H1 (cell line): ENCODE data around the gene ABL2. TPM values are rescaled to one million over a fixed set of nuclear protein-coding genes. Genes with fewer than 3 reads are reported as not detected.
A peak's percentile ranks its signal among the peaks of the same experiment; 100 is the strongest.

Source experiments
- ATF3 ChIP-seq: IDR thresholded peaks from 2 replicates; pipeline ENCODE4 v1.6.1; 2011; ENCODE audit warnings: low read depth, mild to moderate bottlenecking, low read length; ENCODE audit not compliant: insufficient read depth
- BACH1 ChIP-seq: IDR thresholded peaks from 2 replicates; pipeline ENCODE4 v1.6.1; 2012; ENCODE audit warnings: low read length, improper control_type of control experiment
- CREB1 ChIP-seq: IDR thresholded peaks from 2 replicates; pipeline ENCODE4 v1.6.1; 2012; ENCODE audit warnings: inconsistent platforms
- CTBP2 ChIP-seq: IDR thresholded peaks from 2 replicates; pipeline ENCODE4 v1.7.0; 2011; ENCODE audit warnings: borderline replicate concordance, mild to moderate bottlenecking, moderate library complexity, mixed read lengths, low read length; ENCODE audit not compliant: insufficient read depth, insufficient read length
- GTF2F1 ChIP-seq: IDR thresholded peaks from 2 replicates; pipeline ENCODE4 v1.6.1; 2012; ENCODE audit warnings: low read depth, low read length, improper control_type of control experiment, borderline replicate concordance
- HDAC2 ChIP-seq, 2 experiments: fragments of 300-600 bp in 1 of 2; sonication (generic) in 1 of 2; IDR thresholded peaks; 2 replicates each; pipeline ENCODE4 v1.6.1; 2011 to 2012; ENCODE audit warnings: low read depth in 2 of 2, low read length in 2 of 2, mild to moderate bottlenecking in 2 of 2, moderate library complexity in 2 of 2, borderline replicate concordance in 1 of 2, inconsistent platforms in 1 of 2
- JUN ChIP-seq: IDR thresholded peaks from 2 replicates; pipeline ENCODE4 v1.6.1; 2011; ENCODE audit warnings: low read depth, mild to moderate bottlenecking, improper control_type of control experiment, low read length
- POU5F1 ChIP-seq: IDR thresholded peaks from 2 replicates; pipeline ENCODE4 v1.6.1; 2011; ENCODE audit warnings: low read depth, mild to moderate bottlenecking, low read length, moderate library complexity
- RBBP5 ChIP-seq: IDR thresholded peaks from 2 replicates; pipeline ENCODE4 v1.7.1; 2012; ENCODE audit warnings: low read depth, mild to moderate bottlenecking, inconsistent platforms, low read length, moderate library complexity, borderline replicate concordance
- SIN3A ChIP-seq, 2 experiments: IDR thresholded peaks in 1 of 2; conservative IDR thresholded peaks in 1 of 2; 2 replicates each; pipeline ENCODE4 v1.6.1; 2011 to 2012; ENCODE audit warnings: low read length in 2 of 2, improper control_type of control experiment in 1 of 2, low read depth in 1 of 2, mild to moderate bottlenecking in 1 of 2
- SP2 ChIP-seq: IDR thresholded peaks from 2 replicates; pipeline ENCODE4 v1.6.1; 2012; ENCODE audit warnings: mild to moderate bottlenecking, low read length, inconsistent platforms
- TAF7 ChIP-seq: optimal IDR thresholded peaks from 2 replicates; pipeline ENCODE3; 2011; ENCODE audit warnings: low read depth, mild to moderate bottlenecking, inconsistent platforms, low read length, moderate library complexity, borderline replicate concordance
- polyA plus RNA-seq, 7 experiments: library from polyadenylated mRNA; depleted of rRNA in 3 of 7; stranded (reverse) in 5 of 7; unstranded in 2 of 7; fragments of >200 nt in 5 of 7; fragments of 200-250 nt in 2 of 7; gene quantifications; 1 replicate in 5 of 7; 2 replicates in 1 of 7; 4 replicates in 1 of 7; pipeline versions ENCODE4 v1.2.1 to v1.2.3, GENCODE V29; 2011 to 2013; ENCODE audit warnings: missing spikeins in 2 of 7, mixed read lengths in 2 of 7
- total RNA-seq: library from RNA; stranded (reverse); fragmentation: NEBNext Ultra II Directional; extraction: Animal tissue kit (Norgen Biotek cat#: 25700); gene quantifications from 2 replicates; pipeline ENCODE4 v1.2.1, GENCODE V29; 2021
- TF ChIP-seq, protein P1 (sequence below): IDR thresholded peaks from 2 replicates; pipeline ENCODE4 v1.6.1; 2012; ENCODE audit warnings: inconsistent platforms

Gene ABL2
- total and polyA plus RNA-seq, 2 of the 8 experiments (the other 6 are each of a cell fraction or from before 2014, with no cell fraction given), result 4.5 to 19.1 TPM

DNA sequence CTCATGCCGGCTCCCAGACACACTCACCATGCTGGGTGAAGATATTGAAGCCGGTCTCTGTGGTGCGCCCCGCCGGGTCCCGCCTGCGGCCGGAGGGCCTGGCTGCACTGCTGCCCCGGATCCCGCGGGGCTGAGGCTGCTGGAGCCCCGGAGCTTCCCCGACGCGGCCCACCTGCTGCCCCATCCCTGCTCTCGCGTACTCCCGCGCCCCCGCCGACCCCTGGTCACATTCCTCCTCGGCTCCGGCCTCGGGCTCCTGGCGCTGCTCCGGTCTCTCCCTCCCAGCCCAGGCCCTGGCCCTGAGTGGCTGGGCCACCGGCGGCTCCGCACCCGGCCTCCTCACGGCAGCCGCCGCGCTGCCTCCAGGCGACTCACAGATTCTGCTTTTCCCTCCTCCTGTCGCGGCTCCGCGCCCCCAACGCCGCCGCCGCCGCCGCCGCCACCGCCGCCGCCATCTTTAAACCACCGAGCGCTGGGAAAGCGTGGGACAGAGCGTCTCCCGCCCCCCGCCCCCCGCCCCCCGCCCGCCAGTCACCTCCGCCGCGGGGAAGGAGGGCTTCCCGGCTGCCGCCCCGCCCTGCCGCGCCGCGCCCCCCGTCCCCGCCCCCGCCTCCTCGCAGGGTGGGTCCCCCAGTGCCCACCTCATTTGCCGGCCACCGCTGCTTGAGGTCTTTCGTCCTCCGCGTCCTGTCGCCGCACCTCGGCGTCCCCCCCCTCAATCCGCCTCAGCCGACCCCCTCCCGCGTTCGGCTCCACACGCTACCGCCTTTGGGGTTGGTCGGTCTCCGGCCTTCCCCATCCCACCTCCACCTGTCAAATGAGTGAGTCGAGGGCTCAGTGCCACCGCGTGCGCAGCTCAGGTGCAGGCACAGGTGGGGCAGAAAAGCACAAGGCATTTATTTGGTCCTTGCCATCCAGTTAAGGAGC, at the start of gene ABL2 (continued):
- TF ChIP-seq, protein P1, sequence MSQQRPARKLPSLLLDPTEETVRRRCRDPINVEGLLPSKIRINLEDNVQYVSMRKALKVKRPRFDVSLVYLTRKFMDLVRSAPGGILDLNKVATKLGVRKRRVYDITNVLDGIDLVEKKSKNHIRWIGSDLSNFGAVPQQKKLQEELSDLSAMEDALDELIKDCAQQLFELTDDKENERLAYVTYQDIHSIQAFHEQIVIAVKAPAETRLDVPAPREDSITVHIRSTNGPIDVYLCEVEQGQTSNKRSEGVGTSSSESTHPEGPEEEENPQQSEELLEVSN, result peak; percentile 74
- TF ChIP-seq POU5F1 (no peak), SP2 (no peak), CREB1 (no peak), BACH1 (no peak), ATF3 (no peak), CTBP2 (no peak), TAF7 (peak; percentile 8), HDAC2 (IDR thresholded peaks at IDR 0.05; ENCODE audit: borderline replicate concordance in 1 of 2, low read depth in 2 of 2, low read length in 2 of 2) (peak in 1 of 2 experiments; percentile 78; a peak in 1 of 4 replicates), JUN (no peak), GTF2F1 (no peak), RBBP5 (peak; percentile 94), SIN3A (conservative IDR thresholded peaks at IDR 0.05 in 1 of 2, IDR thresholded peaks at IDR 0.05 in 1 of 2; ENCODE audit: low read depth in 1 of 2, low read length in 2 of 2) (peak; percentile 67 to 71; a peak in 1 of 4 replicates)
